Stimulated activated naive CD4-positive, alpha-beta T cell treated with Interleukin-2 at 50 U/mL for 16 hours (primary cell): ENCODE data around the gene ARHGAP26.
"Not testable (repeated sequence)": the region's sequence is repeated elsewhere in the genome, so short reads cannot be mapped to it uniquely, and the experiment has no call there.

Source experiments
- DNase-seq: peaks from one replicate; lab custom pipeline; 2025; lab: John Stamatoyannopoulos, UW

Gene ARHGAP26

DNA sequence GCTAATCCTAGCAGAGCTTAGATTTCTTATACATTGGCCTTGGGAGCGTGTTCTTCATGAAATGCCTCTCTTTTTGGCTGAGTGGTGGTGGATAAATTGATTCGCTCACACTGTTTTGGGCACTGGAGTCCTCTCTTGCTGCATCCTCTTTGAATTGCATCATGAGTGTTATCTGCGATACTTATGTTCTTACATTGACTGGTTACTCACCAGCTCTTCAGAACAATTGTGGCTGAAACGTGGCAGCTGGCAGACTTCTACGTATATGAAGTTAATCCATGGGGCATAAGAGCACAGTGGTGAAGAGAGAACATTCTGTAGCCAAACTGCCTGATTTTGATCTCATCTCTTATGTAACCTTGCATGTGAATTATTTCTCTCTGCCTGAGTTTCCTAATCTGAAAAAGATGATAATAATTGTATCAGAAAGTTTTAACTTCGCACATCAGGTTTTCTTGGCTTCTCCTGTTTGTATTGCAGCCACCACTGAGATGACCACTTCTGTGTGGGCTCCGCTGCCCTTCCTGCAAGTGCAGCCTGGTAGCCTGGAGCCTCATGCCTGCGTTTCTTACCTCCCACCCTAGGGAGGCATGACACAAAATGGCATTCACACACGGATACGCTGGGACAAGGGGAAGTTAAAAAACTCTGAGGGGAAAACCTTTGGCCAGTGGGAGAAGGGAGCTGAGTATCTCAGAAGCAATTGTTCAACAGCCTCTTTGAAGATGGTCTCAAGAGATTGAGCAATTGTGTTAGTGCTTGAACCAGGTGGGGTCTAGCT, 295.2 kb downstream of the ARHGAP26 start:
- no peak for DNase-seq

DNA sequence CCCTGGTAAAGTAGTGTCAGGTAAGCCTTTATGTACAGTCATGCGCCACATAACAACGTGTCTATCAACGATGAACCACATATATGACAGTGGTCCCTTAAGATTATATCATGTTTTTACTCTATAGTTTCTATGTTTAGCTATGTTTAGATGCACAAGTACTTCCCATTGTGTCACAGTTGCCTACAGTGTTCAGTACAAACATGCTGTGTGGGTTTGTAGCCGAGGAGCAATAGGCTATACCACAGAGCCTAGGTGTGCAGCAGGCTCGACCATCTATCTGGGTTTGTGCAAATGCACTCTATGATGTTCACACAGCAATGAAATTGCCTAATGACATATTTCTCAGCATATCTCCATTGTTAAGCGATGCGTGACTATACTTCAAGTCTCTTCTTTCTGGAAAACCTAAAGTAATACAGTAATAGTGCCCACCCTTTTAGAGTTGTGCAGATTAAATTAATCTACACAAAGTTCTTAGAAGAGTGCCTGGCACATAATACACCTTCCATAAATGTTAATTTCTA, 295.9 kb downstream of the ARHGAP26 start:
- DNase-seq, result no peak

DNA sequence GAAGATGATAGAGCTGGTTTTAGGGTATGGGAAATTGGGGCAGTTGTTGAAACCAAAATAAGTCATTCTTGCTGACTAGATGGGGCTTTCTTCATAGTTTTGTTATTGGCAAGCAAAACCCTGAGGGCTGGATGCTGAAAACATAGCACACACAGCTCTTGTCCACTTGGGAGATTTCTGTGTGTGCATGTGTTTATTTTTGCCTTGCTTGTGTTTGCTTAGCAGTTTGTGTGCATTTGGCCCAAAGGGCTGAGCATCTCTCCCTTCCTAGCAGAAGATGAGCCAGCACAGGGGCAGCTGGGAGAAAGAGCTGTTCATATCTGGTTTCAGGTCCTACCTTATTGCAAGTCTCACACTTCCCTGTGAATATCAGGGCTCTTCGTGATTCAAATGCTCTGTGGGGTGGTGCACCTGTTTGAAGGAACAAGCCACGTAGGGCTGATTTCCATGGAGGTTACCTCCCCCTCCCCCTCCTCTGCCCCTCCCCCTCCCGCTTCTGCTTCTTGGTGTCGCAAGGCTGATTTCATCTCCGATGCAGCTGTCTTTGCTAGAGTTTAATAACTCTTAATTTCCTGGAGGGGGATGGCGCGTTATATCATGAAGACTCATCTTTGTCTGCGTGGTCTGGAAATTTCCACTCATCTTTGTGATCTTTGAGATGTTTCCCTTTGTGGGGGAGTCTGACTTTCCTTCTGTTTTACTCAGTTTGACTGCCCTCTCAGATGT, 296.5 kb downstream of the ARHGAP26 start:
- no peak for DNase-seq

DNA sequence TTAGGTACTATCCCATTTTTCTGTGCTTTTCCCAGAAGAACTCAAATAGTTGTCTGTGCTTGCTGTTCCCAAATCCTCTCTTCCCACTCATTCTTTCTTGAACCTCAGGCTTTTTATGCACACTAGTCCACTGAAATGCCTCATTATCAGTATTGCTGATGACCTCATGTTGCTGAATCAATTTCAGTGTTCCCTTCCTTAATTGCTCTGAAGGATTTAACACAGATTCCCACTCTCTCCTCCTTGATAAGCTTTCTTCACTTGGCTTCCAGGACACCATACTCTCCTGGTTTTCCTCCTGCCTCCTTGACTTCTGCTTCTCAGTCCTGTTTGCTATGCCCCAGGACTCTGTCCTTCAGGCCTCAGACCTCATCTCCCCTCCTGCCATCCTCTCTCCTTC, 298.5 kb downstream of the ARHGAP26 start:
- no peak for DNase-seq

DNA sequence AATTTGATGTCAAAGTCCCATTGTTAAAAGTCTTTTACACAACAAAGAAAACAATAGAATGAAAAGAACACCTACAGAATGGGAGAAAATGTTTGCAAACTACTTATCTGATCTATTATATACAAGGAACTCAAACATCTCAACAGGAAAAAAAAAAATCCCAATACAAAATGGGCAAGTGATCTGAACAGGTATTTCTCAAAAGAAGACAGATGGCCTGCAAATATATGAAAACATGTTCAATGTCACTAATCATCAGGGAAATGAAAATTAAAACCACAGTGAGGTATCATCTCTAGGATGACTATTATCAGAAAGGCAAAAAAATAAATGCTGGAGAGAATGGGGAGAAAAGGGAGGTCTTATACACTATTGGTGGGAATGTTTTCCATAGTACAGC, 301.8 kb downstream of the ARHGAP26 start:
- no peak for DNase-seq

DNA sequence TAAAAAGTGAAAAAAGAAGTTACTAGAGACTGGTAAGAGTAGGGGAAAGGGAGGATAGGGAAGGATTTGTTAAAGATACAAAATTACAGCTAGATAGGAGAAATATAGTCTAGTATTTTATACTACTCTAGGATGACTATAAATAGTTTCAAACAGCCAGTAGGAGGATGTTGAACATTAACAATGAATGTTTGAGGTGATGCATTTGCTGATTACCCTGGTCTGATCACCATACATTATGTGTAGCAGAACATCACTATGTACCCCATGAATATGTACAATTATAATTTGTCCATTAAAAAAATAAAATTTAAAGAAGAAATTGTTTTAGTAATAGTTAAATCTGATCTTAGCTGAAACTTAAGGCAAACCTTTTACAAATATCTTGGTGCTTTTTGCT, 302.6 kb downstream of the ARHGAP26 start:
- DNase-seq, result no peak

DNA sequence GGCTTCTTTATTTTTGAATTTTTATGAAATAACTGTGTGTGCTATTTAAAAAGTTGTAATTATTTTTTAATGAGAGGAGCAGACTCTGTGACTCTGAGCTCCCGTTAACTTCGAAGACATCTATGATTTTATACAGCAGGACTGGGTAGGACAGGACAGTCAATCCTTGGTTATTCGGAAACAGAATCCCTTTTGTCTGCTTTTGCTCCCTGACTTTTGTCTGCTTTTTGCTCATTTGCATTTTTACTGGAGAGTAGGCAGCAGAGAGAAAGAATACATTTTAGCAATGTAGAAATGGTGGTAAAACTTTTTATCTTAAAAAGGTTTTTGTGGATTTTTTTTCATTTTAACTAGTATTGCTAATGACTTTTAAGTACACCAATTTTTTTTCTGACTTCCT, 303.6 kb downstream of the ARHGAP26 start:
- no peak for DNase-seq

DNA sequence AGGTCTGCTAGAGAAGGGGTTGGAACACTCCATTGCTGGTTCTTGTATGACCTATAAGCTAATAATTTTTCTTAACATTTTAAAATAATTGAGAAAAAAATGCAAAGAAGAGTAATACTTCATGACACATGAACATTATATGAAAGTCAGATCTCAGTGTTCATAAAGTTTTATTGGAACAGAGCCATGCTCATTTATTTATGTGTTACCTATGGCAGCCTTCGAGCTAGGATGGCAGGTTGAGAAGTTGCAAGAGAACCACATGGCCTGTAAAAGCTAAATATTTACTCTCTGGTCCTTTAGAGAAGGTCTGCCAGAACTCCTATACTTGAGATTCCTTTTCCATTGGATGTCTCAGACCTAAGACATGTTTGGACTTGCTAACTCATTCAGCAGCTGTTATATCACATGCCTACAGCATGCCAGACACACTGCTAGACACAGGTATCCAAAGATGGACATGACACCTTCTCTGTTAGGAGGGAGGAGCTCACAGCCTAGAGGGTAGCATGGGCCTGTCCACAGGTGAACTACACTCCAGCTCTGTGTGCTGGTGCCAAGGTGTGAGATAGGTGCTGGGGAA, 304.3 kb downstream of the ARHGAP26 start:
- DNase-seq, result no peak

DNA sequence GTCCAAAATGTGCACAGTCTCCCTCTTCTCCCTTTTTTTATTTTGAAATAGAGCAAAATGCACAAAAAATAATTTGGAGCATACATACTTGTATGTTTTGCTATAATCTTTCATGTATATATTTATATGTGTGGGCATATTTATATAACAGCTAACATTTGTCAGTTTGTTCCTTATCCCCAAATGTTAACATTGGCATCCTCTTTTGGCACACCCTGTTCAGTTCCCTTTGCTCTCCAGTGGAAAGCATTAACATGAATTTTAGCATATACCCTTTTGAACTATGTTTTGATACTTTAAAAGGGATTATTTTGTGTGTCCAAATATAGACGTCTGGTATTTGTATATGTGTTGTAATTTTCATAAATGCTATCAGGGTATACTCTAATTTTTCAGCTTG, 306.2 kb downstream of the ARHGAP26 start:
- no peak for DNase-seq

DNA sequence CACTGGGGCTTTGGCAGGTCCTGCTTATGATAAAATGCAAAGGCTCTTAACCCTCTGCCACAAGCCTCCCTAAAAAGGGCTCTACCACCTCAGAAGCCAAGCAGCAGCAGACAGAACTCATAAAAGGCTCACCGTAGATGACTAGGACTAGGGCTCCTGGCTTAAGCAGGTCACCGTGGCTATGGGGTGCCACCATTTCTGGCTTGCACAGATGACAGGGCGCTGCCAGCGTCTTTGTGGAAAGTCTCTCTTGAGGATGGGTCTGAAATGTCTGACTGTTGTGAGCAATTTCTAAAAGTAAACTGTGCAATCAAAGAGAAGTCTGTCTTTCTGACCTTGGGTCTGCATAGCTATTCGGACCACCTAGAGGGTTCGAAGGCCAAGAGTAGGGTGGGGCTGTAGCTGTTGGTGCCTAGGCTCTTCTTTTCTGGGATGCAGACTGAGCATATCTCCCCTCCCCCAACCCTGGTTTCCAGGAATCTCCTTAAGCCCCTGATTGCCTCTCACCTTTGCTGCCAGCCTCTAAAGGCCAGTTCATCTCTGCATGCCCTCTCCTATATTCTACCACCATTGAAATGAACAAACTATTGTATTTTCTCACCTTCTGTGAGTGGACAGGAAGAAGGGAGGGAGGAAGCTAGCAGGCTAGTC, 307.4 kb downstream of the ARHGAP26 start:
- no peak for DNase-seq

DNA sequence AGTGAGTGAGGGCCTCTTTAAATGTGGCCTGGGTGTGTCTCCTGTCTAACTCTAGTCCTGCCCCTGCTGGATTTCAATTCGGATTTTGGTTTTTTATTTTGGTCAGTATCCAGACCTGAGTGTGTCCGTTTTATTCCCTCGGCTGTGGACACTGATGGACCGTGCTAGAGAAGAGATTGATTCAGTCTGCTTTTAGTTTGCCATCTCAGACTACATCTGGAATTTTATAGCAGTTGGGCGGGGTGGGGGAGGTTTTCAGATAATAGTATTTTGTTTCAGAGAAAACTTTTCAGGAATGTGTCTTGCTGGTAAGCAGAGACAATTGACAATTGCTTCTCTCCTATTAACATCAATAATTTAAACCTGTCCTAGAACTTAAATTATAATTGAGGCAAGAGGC, 308.1 kb downstream of the ARHGAP26 start:
- DNase-seq, result no peak

DNA sequence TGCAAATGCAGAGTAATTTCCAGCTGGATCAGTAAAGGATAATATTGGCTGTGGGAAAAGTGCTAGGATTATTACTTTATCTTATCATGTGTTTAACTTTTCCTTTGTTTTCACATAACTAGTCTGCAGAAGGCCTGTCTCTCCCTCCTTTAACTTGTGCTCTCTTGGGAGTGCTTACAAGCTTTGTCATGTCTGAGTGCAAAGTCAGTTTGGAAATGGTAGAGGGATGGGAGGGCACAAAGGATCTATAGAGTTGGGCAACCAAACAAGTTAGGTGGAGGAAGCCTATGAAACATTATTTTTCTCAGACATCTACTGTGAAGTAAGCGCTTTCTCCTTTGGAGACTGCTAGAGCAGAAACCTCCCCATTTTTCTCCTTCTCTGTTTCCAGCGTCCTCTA, 308.8 kb downstream of the ARHGAP26 start:
- no peak for DNase-seq

DNA sequence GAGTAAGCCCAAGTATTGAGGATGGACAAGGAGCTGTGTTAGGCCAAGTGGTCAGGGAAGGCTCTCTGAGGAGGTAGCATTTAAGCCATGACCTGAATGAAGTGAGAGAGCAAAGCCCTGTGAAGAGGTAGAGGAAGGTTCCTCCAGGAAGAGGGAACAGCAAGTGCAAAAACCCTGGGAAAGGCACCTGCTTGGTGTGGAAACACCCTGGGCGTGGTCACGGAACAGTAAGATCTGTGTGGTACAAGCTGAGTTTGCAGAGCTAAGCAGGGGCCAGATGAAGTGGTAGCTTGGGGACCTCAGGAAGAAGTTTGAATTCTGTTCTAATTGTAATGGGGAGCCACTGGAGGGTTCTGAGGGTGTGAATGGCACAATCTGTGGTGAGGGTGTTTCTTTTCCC, 310.2 kb downstream of the ARHGAP26 start:
- no peak for DNase-seq

DNA sequence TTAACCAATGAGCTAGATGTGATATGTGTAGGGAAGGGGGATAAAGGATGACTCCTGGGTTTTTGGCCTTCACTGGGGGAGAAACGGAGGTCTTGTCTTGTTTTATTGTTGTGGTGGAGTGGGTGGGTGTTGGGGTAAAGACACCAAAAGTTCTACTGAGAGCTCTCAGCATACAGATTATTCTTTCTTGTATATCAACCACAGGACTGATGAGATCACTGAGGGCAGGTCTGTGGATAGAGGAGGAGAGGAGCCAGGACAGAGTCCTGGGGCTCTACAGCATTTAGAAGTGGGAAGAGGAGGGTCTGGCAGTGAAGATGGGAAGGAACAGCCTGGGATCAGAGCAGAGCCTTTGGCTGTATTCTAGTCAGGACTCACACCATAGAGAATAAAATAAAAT, 310.8 kb downstream of the ARHGAP26 start:
- DNase-seq, result no peak

DNA sequence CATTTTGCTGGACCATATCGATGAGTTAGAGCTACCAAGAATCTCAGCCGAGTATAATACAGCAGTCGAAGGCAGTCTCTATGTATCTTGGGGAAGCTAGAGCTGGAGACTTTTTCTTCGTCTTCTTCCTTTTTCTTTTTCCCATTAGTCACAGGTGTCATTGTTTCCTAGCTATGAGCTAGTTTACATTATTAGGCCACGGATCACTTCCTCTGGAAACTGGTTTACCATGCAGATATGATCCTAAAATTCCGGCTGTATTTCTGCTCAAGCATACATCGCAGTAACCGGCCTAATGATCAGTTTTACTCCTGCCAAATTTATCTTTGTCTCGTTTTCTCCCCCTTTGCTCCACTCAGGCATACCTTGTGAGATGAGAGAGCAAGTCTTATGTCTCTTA, 312.8 kb downstream of the ARHGAP26 start:
- DNase-seq, result no peak

DNA sequence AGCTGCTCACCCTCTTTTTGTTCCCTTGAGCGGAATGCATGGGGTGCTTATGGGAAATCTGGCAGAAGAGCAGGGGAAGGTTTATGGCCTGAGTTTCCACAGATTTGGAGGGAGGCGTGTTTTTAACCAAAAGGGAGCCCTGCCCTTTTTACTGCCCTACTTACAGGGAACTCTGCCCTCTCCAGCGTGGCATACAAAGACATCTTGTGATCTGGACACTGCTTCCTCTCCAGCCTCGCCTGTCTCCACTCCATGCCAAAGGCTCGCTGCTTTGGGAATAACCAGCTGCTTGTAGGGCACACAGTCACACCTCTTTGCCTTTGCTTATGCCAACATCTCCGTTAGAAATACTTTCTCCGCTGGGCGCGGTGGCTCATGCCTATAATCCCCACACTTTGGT, 314.2 kb downstream of the ARHGAP26 start:
- DNase-seq, result no peak

DNA sequence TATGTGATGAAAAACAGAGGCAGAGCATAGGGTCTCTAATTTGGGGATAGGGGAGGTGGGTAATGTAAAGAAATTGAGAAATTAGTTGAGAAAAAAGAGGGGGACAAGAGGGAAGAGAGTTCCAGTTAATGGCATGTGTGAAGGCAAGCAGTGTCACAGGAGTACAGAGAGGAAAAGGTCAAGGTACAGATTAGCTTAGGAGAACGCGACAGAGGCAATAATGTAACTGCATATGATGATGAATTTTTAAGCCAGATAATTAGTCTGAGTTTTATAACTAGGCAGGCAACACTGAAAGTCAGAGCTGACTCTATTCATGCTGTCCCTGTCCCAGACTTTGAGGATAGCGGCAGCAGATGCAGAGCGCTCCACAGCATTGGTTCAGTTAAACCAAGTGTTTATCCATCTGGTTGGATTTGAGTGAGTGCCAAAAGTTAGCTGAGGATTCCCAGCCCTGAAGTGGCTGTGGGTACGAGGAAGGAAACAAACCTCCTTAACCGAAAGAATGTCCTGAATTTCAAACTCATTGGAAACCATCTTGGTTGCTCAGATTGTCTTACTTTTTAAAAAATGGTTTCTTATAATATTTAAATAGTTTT, 315.2 kb downstream of the ARHGAP26 start:
- DNase-seq, result no peak

DNA sequence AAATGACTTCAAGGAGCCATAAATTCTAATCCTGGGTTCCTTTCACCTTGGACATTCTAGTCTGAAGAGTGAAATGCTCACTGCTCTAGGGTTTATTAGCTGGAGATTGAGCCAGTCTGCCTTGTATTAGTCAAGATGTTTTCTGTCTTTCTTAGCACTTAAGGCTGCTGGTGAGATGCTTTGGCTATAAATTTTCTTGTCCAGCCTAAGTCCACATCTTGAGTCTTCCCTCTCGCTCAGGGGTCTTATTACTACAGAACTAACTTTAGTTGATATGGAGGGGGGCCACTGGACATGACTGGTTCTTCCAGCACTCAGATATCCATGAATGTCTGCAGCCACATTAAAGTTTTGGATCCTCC, 316.4 kb downstream of the ARHGAP26 start:
- no peak for DNase-seq

DNA sequence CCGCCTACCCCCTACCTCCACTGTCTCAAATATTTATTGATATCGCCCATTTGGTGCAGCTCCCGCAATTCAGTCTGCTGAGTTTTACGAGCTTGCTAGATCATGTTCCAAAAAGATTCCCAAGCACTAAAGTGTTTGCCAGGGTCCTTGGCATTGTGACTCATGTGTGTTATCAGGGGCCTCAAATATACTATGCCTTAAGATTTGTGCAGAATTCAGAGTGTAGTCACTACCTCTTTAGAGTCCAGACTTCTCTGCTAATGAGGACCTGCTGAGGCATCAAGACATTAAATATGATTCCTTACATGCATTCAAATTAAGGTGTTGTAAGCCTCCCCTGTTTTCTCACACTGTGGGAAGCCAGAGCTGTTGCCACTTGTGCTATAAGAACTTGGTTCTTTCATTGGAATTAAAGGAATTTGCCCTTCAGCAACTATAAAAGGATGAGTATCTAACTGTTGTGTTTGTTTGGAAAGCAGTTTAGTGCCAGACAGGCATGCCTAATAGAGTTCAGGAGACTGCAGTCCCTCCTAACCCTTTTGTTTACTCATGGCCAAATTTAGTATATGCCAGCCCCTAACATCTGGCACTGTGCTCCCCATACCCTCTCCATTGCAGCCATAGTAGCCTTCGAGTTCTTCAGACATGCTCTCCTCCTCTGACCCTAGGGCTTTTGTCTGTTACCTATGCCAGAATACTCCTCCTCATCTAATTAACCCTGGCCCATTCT, 316.9 kb downstream of the ARHGAP26 start:
- DNase-seq, result no peak

DNA sequence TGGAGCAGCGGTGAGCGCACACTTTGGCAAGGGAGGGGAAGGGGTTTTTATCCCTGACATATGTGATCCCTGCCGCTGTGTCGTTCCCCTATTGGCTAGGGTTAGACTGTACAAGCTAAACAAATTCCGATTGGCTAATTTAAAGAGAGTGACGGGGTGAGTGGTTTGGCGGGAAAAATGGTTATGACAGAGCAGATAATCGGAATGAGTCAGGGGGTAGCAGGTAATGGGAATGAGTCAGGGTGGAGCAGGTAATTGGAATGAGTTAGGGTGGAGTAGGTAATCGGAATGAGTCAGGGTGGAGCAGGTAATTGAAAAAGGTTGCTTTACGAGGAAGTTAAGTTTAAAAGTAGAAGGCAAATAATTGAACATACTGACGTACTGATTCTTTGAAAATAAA, 318.5 kb downstream of the ARHGAP26 start:
- not testable (repeated sequence) for DNase-seq

DNA sequence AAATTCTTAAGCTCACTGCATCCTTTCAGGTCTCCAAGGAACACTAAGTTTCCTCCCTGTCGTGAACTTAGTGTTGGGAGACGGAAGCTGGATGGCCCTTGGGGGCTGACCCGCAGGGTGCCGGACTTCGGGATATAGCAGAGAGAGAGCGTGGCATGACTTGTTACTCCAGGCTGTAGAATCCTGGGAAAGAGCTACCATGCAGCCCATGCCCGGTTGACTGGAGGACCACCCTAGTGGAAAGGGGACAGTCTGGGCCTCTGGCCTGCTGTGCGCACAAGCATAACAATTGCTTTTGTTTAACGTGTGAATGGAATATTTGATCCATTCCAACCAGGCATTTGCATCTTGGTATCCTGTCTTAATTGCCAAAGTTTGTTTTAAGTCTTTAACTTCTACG, 319.9 kb downstream of the ARHGAP26 start:
- DNase-seq, result not testable (repeated sequence)
